Hepatocyte (in vitro differentiated cells): ENCODE results near the gene TBC1D4. TPM values are rescaled to one million over a fixed set of nuclear protein-coding genes. Genes with fewer than 3 reads are reported as not detected.

Source experiments
- DNase-seq: peaks from one replicate; pipeline ENCODE4 v3.0.0-alpha.2; 2016; ENCODE audit warnings: low spot score
- H2AFZ ChIP-seq: fragments of 200-600 bp; sonication (generic); 2 replicates; pipeline ENCODE4 v1.6.0; 2016; ENCODE audit warnings: antibody characterized with exemption, mild to moderate bottlenecking
- H3K27ac ChIP-seq: fragments of 200-600 bp; sonication (generic); 2 replicates; pipeline ENCODE4 v1.5.1; 2016; ENCODE audit warnings: mild to moderate bottlenecking
- H3K27me3 ChIP-seq: fragments of 200-600 bp; sonication (generic); 2 replicates; pipeline ENCODE4 v1.6.1; 2016
- H3K36me3 ChIP-seq: fragments of 200-600 bp; sonication (generic); replicated peaks from 2 replicates; pipeline ENCODE4 v1.5.1; 2016; ENCODE audit warnings: low read depth; ENCODE audit not compliant: insufficient read depth
- H3K4me1 ChIP-seq: fragments of 200-600 bp; sonication (generic); 2 replicates; pipeline ENCODE4 v1.5.1; 2016; ENCODE audit warnings: mild to moderate bottlenecking, moderate library complexity; ENCODE audit not compliant: insufficient read depth
- H3K4me2 ChIP-seq: fragments of 200-600 bp; sonication (generic); 2 replicates; pipeline ENCODE4 v1.6.0; 2016
- H3K4me3 ChIP-seq: fragments of 200-600 bp; sonication (generic); 2 replicates; pipeline ENCODE4 v1.5.1; 2016; ENCODE audit warnings: mild to moderate bottlenecking
- H3K79me2 ChIP-seq: fragments of 200-600 bp; sonication (generic); 2 replicates; pipeline ENCODE4 v1.6.0; 2017; ENCODE audit warnings: mild to moderate bottlenecking
- H3K9me2 ChIP-seq: fragments of 200-600 bp; sonication (generic); replicated peaks from 2 replicates; pipeline ENCODE4 v1.6.0; 2017; ENCODE audit warnings: mild to moderate bottlenecking; ENCODE audit not compliant: insufficient read depth
- H3K9me3 ChIP-seq: fragments of 200-600 bp; sonication (generic); 2 replicates; pipeline ENCODE4 v1.5.1; 2016; ENCODE audit warnings: low read depth, mild to moderate bottlenecking
- H4K20me1 ChIP-seq: fragments of 200-600 bp; sonication (generic); 2 replicates; pipeline ENCODE4 v1.6.0; 2016; ENCODE audit warnings: mild to moderate bottlenecking; ENCODE audit not compliant: insufficient read depth, poor library complexity, severe bottlenecking
- EZH2 ChIP-seq: fragments of 200-600 bp; sonication (generic); IDR thresholded peaks from 2 replicates; pipeline ENCODE4 v1.6.1; 2016; ENCODE audit warnings: antibody characterized with exemption, mild to moderate bottlenecking, borderline replicate concordance
- EZH2phosphoT487 ChIP-seq: fragments of 200-600 bp; sonication (generic); IDR thresholded peaks from one replicate; pipeline ENCODE4 v1.6.1; 2018; ENCODE audit warnings: antibody characterized with exemption, mild to moderate bottlenecking, low read depth, moderate library complexity; ENCODE audit not compliant: unreplicated experiment, severe bottlenecking
- WGBS: methylation state at CpG from one replicate; pipeline ENCODE4 v1.1.6; 2016; ENCODE audit warnings: low lambda C conversion rate; ENCODE audit errors: missing lambda C conversion rate; 5-methylcytosine and 5-hydroxymethylcytosine counted together
- polyA plus RNA-seq: library from polyadenylated mRNA; unstranded; fragments of >200 nt; fragmentation: Nextera tagmentation; extraction: Ambion mirVana; gene quantifications from 2 replicates; pipeline ENCODE4 v1.2.1, GENCODE V29; 2016
- total RNA-seq: library from RNA; depleted of rRNA; stranded (reverse); fragments of >200 nt; gene quantifications from 2 replicates; pipeline ENCODE4 v1.2.3, GENCODE V29; 2014
- TF ChIP-seq, protein P1 (sequence below): fragments of 200-600 bp; sonication (generic); IDR thresholded peaks from 2 replicates; pipeline ENCODE4 v1.5.1; 2016; ENCODE audit warnings: antibody characterized with exemption, mild to moderate bottlenecking; ENCODE audit not compliant: poor library complexity

Gene TBC1D4
- total and polyA plus RNA-seq, 2 experiments from 2014 or later: 7.6 to 17.1 TPM

DNA sequence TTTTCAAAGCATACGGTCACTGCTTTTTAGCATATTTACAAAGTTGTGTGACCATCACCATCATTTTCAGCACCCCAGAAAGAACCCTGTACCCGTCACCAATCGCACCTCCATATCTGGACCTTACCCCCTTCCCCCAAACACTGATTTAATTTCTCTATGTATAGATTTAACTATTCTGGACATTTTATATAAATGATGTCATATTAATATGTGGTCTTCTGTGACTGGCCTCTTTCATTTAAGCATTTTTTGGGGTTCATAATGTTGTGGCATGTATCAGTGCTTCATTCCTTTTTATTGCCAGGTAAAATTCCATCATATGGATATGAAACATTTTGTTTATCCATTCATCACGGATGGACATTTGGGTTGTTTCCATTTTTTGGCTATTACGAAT, 74.0 kb downstream of the TBC1D4 start:
- Histone ChIP-seq H3K4me3 (no peak overlapping the region), H4K20me1 (no peaks in the 10 kb centered on the region), H3K9me2 (no peaks in the 10 kb centered on the region), H3K4me1 (no peaks in the 10 kb centered on the region), H3K36me3 (no peaks in the 10 kb centered on the region), H3K4me2 (no peak overlapping the region), H2AFZ (no peak overlapping the region), H3K79me2 (peaks cover 12% of the 10 kb centered on the region), H3K9me3 (no peaks in the 10 kb centered on the region), H3K27me3 (no peaks in the 10 kb centered on the region), H3K27ac (no peak overlapping the region)
- DNase-seq: no peak
- TF ChIP-seq EZH2phosphoT487: no peak
- WGBS: 96% methylated on average over 5 of the region's 5 CpGs

GRCh38 chr13:75407473-75407872, 74.5 kb downstream of the TBC1D4 start:
- Histone ChIP-seq H3K4me3 (no peak overlapping the region), H3K9me3 (no peaks in the 10 kb centered on the region), H3K4me1 (no peaks in the 10 kb centered on the region), H3K9me2 (no peaks in the 10 kb centered on the region), H3K36me3 (no peaks in the 10 kb centered on the region), H4K20me1 (no peaks in the 10 kb centered on the region), H3K27me3 (no peaks in the 10 kb centered on the region), H3K4me2 (no peak overlapping the region), H2AFZ (no peak overlapping the region), H3K79me2 (peaks cover 12% of the 10 kb centered on the region), H3K27ac (no peak overlapping the region)
- 94% methylated on average over 4 of the region's 4 CpGs for WGBS
- DNase-seq: no peak
- TF ChIP-seq EZH2: no peak
- TF ChIP-seq, protein P1, sequence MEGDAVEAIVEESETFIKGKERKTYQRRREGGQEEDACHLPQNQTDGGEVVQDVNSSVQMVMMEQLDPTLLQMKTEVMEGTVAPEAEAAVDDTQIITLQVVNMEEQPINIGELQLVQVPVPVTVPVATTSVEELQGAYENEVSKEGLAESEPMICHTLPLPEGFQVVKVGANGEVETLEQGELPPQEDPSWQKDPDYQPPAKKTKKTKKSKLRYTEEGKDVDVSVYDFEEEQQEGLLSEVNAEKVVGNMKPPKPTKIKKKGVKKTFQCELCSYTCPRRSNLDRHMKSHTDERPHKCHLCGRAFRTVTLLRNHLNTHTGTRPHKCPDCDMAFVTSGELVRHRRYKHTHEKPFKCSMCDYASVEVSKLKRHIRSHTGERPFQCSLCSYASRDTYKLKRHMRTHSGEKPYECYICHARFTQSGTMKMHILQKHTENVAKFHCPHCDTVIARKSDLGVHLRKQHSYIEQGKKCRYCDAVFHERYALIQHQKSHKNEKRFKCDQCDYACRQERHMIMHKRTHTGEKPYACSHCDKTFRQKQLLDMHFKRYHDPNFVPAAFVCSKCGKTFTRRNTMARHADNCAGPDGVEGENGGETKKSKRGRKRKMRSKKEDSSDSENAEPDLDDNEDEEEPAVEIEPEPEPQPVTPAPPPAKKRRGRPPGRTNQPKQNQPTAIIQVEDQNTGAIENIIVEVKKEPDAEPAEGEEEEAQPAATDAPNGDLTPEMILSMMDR: no peak

DNA sequence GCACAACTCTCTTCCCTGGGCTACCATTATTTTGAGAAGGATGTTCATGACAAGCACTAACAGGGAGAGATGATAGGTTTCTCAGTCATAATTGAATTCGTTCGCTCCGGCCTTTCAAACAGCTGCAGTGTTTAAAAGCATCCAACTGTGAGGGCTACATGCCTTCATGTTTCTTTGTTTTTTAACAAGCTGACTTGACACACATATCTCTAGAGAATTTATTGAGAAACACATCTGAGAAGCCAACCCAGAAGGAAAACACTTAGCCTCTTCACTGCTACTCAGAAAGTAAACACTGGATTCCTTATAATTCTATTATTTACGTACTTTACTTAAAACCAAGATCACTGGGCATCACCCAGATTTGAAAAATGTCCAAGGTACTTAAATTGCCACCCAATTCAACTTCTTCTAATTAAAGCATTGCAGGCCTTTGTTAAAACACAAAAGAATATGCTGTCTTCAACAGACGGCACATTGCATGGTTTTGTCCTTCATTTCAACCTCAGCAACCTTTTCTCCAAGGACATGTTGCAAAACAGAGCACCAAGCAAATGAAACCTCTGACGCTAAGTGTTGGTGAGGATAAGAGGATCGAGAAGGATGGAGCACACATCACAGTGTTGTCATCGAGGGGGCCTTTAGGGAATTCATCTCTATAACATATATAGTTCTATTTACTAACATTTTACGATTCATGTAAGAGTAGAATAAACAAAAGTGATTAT, 75.8 kb downstream of the TBC1D4 start:
- WGBS: 70% methylated on average over 9 of the region's 9 CpGs
- H3K4me3 ChIP-seq: no peak overlapping the region
- H3K9me3 ChIP-seq: no peaks in the 10 kb centered on the region
- H2AFZ ChIP-seq: no peak overlapping the region
- H3K27me3 ChIP-seq: no peaks in the 10 kb centered on the region
- no peaks in the 10 kb centered on the region for H3K36me3 ChIP-seq
- no peak overlapping the region for H3K27ac ChIP-seq
- DNase-seq: no peak
- no peaks in the 10 kb centered on the region for H3K9me2 ChIP-seq
- peak overlapping the region; percentile 9 for H3K4me2 ChIP-seq
- no peaks in the 10 kb centered on the region for H4K20me1 ChIP-seq
- H3K79me2 ChIP-seq: peaks cover 12% of the 10 kb centered on the region
- no peaks in the 10 kb centered on the region for H3K4me1 ChIP-seq
- TF ChIP-seq EZH2phosphoT487 (no peak), EZH2 (no peak)
- TF ChIP-seq, protein P1: no peak

DNA sequence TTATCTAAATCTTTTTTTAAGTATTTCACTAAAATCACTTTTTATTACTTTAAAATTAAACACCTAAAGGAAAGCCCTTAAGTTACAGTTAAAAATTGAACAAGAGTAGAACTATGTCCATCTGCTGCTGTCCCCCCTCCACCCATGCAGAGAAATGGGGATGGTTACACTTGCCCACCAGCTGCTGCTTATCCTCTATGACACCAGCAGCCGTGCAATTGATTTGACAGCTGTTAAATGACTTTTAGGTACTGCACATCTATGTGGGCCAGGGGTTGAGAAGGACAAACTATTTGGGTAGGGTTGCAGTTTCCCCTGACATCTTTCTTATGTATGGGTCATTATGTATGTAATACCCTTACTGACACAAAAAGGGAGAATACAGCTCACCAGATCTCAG, 77.2 kb downstream of the TBC1D4 start:
- Histone ChIP-seq H3K4me2 (no peak overlapping the region), H3K4me3 (no peak overlapping the region), H3K27me3 (no peaks in the 10 kb centered on the region), H3K9me2 (no peaks in the 10 kb centered on the region), H4K20me1 (no peaks in the 10 kb centered on the region), H3K79me2 (peaks cover 10% of the 10 kb centered on the region), H3K4me1 (no peaks in the 10 kb centered on the region), H3K27ac (no peak overlapping the region), H3K36me3 (no peaks in the 10 kb centered on the region), H2AFZ (no peak overlapping the region), H3K9me3 (no peaks in the 10 kb centered on the region)
- DNase-seq: no peak
- 70% methylated on average over 1 of the region's 1 CpG for WGBS
- no peak for TF ChIP-seq EZH2phosphoT487
- TF ChIP-seq, protein P1: no peak
- no peak for TF ChIP-seq EZH2
